Mucosa of rectum (tissue), 2 donors: ENCODE measurements around the gene HELB.

Experiments used
- H3K27ac ChIP-seq, 2 donors: one replicate each; pipeline ENCODE4 v1.7.0; 2013; ENCODE audit warnings: inconsistent platforms in 2 of 2, low read depth in 2 of 2, low read length in 2 of 2
- H3K27me3 ChIP-seq, 2 donors: one replicate each; pipeline ENCODE4 v1.7.0; 2013; ENCODE audit warnings: low read length in 2 of 2; ENCODE audit not compliant: control insufficient read depth in 2 of 2, insufficient read depth in 2 of 2
- H3K36me3 ChIP-seq, 2 donors: one replicate each; pipeline ENCODE4 v1.7.0; 2013; ENCODE audit warnings: low read length in 2 of 2; ENCODE audit not compliant: control insufficient read depth in 2 of 2, insufficient read depth in 2 of 2
- H3K4me1 ChIP-seq, 2 donors: one replicate each; pipeline ENCODE4 v1.7.0; 2013; ENCODE audit warnings: low read length in 2 of 2, mild to moderate bottlenecking in 1 of 2; ENCODE audit not compliant: control insufficient read depth in 2 of 2, insufficient read depth in 2 of 2
- H3K4me3 ChIP-seq, 2 donors: one replicate each; pipeline ENCODE4 v1.7.0; 2013; ENCODE audit warnings: low read length in 2 of 2
- H3K9ac ChIP-seq, 2 donors: one replicate each; pipeline ENCODE4 v1.7.0; 2013; ENCODE audit warnings: low read length in 2 of 2, low read depth in 1 of 2, mild to moderate bottlenecking in 1 of 2
- H3K9me3 ChIP-seq, 2 donors: one replicate each; pipeline ENCODE4 v1.7.0; 2013; ENCODE audit warnings: low read length in 2 of 2; ENCODE audit not compliant: control insufficient read depth in 2 of 2
- donor health status: healthy.
- donor health status: Normal muscosa, but diverticular disease.

Gene HELB

GRCh38 chr12:66321435-66321834 lies 19.1 kb downstream of the HELB start:
- no peaks in the 10 kb centered on the region for H3K9me3 ChIP-seq
- no peak overlapping the region for H3K4me3 ChIP-seq
- peaks cover 9 to 12% of the 10 kb centered on the region in 2 donors for H3K36me3 ChIP-seq
- no peaks in the 10 kb centered on the region for H3K27me3 ChIP-seq
- H3K4me1 ChIP-seq: no peaks in the 10 kb centered on the region
- H3K9ac ChIP-seq: no peak overlapping the region
- no peak overlapping the region for H3K27ac ChIP-seq

- Histone ChIP-seq H3K4me1 (no peaks in the 10 kb centered on the region), H3K9ac (no peak overlapping the region), H3K27ac (no peak overlapping the region), H3K9me3 (no peaks in the 10 kb centered on the region), H3K27me3 (no peaks in the 10 kb centered on the region), H3K4me3 (no peak overlapping the region), H3K36me3 (peaks cover 9 to 12% of the 10 kb centered on the region in 2 donors)
These were observed 20.7 kb downstream of the HELB start for GRCh38 chr12:66323017-66323416.

- Histone ChIP-seq H3K4me1 (no peaks in the 10 kb centered on the region), H3K9ac (no peak overlapping the region), H3K27ac (no peak overlapping the region), H3K36me3 (peaks cover 0 to 5% of the 10 kb centered on the region in 2 donors), H3K27me3 (no peaks in the 10 kb centered on the region), H3K4me3 (no peak overlapping the region), H3K9me3 (no peaks in the 10 kb centered on the region)
These were observed 27.6 kb downstream of the HELB start for GRCh38 chr12:66329941-66330340.

- no peaks in the 10 kb centered on the region for H3K9me3 ChIP-seq
- no peaks in the 10 kb centered on the region for H3K27me3 ChIP-seq
- no peak overlapping the region for H3K4me3 ChIP-seq
- no peak overlapping the region for H3K27ac ChIP-seq
- H3K36me3 ChIP-seq: peaks cover 0 to 5% of the 10 kb centered on the region in 2 donors
- no peak overlapping the region for H3K9ac ChIP-seq
- no peaks in the 10 kb centered on the region for H3K4me1 ChIP-seq
These were observed 28.7 kb downstream of the HELB start for GRCh38 chr12:66331016-66331415.

- Histone ChIP-seq H3K4me1 (no peaks in the 10 kb centered on the region), H3K9me3 (no peaks in the 10 kb centered on the region), H3K27ac (no peak overlapping the region), H3K4me3 (no peak overlapping the region), H3K36me3 (peaks cover 0 to 5% of the 10 kb centered on the region in 2 donors), H3K9ac (no peak overlapping the region), H3K27me3 (no peaks in the 10 kb centered on the region)
These were observed 29.5 kb downstream of the HELB start for GRCh38 chr12:66331814-66332213.

- no peak overlapping the region for H3K4me3 ChIP-seq
These were observed 33.5 kb downstream of the HELB start for GRCh38 chr12:66335746-66336145.

GRCh38 chr12:66337381-66338010 lies 35.2 kb downstream of the HELB start:
- Histone ChIP-seq H3K9ac (no peak overlapping the region), H3K4me3 (no peak overlapping the region), H3K4me1 (no peaks in the 10 kb centered on the region), H3K9me3 (peaks cover 0 to 8% of the 10 kb centered on the region in 2 donors), H3K27ac (no peak overlapping the region), H3K36me3 (peaks cover 9 to 10% of the 10 kb centered on the region in 2 donors), H3K27me3 (no peaks in the 10 kb centered on the region)

More at GRCh38 chr12:66335746-66336145, 33.5 kb downstream of the HELB start:
- Histone ChIP-seq H3K9ac (no peak overlapping the region), H3K27ac (no peak overlapping the region), H3K9me3 (no peaks in the 10 kb centered on the region), H3K4me1 (no peaks in the 10 kb centered on the region), H3K36me3 (peaks cover 3 to 9% of the 10 kb centered on the region in 2 donors), H3K27me3 (no peaks in the 10 kb centered on the region)

GRCh38 chr12:66340131-66340530 lies 37.8 kb downstream of the HELB start:
- Histone ChIP-seq H3K36me3 (peaks cover 9 to 10% of the 10 kb centered on the region in 2 donors), H3K27me3 (no peaks in the 10 kb centered on the region), H3K4me3 (no peak overlapping the region), H3K27ac (no peak overlapping the region), H3K9me3 (peaks cover 0 to 8% of the 10 kb centered on the region in 2 donors), H3K4me1 (no peaks in the 10 kb centered on the region), H3K9ac (no peak overlapping the region)

GRCh38 chr12:66341126-66341525 lies 38.8 kb downstream of the HELB start:
- no peaks in the 10 kb centered on the region for H3K4me1 ChIP-seq
- H3K36me3 ChIP-seq: peaks cover 9 to 10% of the 10 kb centered on the region in 2 donors
- peaks cover 0 to 8% of the 10 kb centered on the region in 2 donors for H3K9me3 ChIP-seq
- H3K4me3 ChIP-seq: no peak overlapping the region
- no peaks in the 10 kb centered on the region for H3K27me3 ChIP-seq
- H3K27ac ChIP-seq: no peak overlapping the region
- no peak overlapping the region for H3K9ac ChIP-seq

GRCh38 chr12:66345212-66345611 lies 42.9 kb downstream of the HELB start:
- Histone ChIP-seq H3K27ac (no peak overlapping the region), H3K36me3 (peaks cover 7% of the 10 kb centered on the region in 2 donors), H3K27me3 (no peaks in the 10 kb centered on the region), H3K4me1 (no peaks in the 10 kb centered on the region), H3K9ac (no peak overlapping the region), H3K4me3 (no peak overlapping the region), H3K9me3 (peaks cover 0 to 8% of the 10 kb centered on the region in 2 donors)
